Stimulated activated CD4-positive, alpha-beta T cell treated with anti-CD3 and anti-CD28 coated beads, TNF-alpha, amount 100 ng/mL, for 4 hours (primary cell): ENCODE data around the gene UBR2.
"Not testable (repeated sequence)": the region's sequence is repeated elsewhere in the genome, so short reads cannot be mapped to it uniquely, and the experiment has no call there.

ENCODE experiments used
- DNase-seq, 3 experiments: peaks; one replicate each; pipeline ENCODE4 v3.0.0-alpha.2; 2020; ENCODE audit warnings: low read depth in 3 of 3

UBR2 gene

DNA sequence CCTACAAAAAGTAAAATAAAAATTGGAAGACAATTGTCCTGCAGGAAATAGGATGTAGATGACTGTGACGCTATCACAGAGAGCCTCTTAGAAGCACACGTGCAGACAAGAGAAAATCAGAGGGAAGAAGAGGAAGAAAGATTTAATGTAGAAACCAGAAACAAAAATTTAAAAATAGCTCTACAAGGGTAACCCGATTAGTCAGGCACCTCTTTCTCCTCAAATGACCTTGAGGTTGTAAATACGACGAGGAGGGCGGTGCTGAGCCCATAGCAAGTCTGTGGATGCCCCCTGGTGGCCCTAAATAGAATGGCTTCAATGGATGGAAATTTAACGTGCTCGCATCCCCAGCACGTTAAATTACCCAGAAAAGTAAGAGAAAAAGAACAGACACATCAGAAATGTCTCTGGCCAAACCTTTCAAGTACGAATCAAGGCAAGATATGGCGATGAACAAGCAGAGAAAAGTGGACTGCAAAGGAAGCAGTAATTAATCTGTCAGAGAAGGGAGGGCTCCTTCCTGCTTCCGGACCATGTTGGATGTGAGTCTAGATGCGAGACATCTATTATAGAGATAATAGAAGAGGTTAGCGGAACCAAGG, 162.8 kb downstream of the UBR2 start:
- DNase-seq = peak; percentile 22 to 64 (median 37)

DNA sequence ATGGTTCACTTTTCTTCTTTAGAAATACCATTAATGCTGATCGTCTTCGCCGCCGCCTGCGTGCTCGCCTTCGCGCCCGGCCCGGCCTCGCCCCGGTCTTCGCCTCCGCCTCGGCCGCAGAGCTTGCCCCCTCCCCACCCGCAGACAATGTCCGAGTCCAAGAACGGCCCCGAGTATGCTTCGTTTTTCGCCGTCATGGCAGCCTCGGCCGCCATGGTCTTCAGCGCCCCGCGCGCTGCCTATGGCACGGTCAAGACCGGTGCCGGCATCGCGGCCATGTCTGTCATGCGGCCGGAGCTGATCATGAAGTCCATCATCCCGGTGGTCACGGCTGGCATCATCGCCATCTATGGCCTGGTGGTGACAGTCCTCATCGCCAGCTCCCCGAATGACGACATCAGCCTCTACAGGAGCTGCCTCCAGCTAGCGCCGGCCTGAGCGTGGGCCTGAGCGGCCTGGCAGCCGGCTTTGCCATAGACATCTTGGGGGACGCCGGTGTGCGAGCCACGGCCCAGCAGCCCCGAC, 163.3 kb downstream of the UBR2 start:
- DNase-seq = peak in 1 of 3 experiments; percentile 4

DNA sequence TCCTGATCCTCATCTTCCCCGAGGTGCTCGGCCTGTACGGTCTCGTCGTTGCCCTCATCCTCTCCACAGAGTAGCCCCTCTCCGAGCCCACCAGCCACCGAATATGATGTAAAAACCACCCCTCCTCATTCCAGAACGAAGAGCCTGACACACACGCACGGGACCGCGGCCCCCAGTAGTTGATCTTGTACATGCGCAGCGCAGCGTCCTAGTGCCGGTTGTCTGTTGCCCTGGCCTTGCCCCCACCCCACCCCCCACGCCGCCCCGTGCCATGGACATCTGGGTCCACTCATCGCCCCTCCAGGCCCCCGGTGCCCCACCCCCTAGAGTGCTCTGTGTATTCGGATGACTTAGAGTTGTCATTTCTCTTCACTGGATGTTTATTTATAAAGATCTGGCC, 163.8 kb downstream of the UBR2 start:
- no peak for DNase-seq

DNA sequence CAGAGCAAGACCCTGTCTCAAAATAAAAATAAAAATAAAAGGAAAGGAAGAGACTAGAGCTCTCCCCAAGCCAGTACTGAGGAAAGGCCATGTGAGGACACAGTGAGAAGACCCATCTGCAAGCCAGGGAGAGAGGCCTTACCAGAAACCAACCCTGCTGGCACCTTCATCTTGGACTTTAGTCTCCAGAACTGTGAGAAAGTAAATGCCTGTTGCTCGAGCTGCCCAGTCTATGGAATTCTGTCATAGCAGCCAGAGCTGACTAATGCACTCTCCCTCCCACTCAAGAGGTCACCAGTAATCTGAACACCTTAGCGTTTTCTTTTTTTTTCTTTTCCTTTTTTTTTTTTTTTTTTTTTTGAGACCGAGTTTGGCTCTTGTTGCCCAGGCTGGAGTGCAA, 165.9 kb downstream of the UBR2 start:
- no peak for DNase-seq

DNA sequence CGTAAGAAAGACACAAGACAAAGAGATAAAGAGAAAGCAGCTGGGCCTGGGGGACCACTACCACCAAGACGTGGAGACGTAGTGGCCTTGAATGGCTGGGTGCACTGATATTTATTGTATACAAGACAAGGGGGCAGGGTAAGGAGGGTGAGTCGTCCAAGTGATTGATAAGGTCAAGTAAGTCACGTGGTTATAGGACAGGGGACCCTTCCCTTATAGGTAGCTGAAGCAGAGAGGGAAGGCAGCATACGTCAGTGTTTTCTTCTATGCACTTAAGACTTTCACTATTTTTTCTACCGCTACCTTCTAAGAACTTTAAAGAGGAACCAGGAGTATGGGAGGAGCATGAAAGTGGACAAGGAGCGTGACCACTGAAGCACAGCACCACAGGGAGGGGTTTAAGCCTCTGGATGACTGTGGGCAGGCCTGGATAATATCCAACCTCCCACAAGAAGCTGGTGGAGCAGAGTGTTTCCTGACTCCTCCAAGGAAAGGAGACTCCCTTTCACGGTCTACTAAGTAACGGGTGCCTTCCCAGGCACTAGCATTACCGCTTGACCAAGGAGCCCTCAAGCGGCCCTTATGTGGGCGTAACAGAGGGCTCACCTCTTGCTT, 170.1 kb downstream of the UBR2 start:
- DNase-seq = not testable (repeated sequence)

DNA sequence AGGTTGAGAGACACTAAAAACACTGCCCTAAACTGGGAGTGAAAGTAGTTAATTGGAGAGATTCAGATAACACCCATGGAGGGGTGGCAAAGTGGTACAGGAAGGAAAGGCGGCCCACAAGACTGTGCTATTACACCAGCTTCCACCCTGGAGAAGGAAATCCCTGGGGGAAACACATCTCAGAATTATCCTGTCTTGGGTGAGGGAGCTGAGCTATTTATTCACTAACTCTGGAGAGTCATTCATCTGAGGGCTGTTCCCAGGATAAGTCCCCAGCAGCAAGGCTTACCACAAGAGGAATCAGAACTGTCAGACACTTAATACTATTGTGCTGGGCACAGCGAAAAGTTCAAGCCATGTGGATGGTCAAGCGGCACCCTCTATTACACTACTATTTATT, 172.1 kb downstream of the UBR2 start:
- DNase-seq = no peak

DNA sequence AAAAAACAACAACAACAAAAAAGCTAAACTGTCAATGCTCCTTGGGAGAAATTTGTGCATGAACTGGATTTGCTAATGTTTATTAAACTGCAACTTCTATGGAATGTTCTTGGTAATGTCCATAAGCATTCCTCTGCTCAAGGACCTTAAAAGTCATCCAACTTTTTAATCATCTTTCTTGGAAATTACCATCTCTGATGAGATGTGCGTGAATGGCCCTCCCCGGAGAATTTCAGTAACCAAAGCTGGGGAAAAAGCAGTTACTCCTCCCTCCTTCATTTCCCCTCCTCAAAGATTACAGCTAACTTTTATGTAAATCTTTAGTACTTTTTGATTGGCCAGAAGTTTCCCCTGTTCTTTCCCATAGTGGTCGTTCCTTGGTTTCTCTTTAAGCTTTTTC, 176.9 kb downstream of the UBR2 start:
- no peak for DNase-seq

DNA sequence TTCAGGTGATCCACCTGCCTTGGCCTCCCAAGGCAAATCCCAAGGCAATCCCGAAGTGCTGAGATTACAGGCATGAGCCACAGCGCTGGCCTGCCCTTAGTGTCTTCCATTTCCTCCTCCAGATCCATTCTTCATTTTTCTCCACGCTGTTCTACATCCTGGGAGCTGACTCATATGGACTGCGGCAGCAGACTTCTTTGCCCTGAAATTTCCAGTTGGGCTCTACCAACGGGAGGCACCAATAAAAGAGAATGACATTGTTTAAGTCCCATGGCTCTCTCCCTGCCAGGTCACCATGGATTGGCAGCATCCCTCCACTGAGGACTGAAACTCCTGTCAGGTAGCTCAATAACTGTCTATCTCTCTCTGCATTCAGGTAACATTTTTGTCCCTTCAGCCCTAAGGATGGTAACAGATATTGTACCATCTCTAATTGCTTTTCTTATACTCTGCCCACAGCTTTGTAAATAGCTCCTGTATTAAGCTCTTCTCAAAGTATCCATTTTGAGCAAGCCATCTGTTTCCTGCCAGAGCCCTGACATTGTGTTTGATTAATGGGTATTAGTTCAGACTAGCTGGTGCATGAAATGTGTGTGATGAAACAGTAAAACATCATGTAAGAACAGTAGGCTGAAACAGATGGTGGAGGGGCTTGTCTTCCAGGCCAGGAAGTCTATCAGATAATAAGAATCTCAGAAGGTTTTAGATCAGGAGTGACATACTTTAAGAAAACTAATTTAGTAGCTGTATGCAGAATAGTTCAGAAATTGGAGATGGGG, 178.5 kb downstream of the UBR2 start:
- no peak for DNase-seq
